Stomach (tissue), 9 donors: Measurements from ENCODE around the gene SSH2. TPM values are rescaled to one million over a fixed set of nuclear protein-coding genes. Genes with fewer than 3 reads are reported as not detected.

Experiments
- DNase-seq, 2 donors: peaks; one replicate each; pipeline versions ENCODE4 v3.0.0 to v3.0.0-alpha.2; 2013 to 2019
- H3K27ac ChIP-seq, 5 donors: fragments of 200-600 bp in 4 of 5; sonication (generic) in 4 of 5; one replicate each; pipeline ENCODE4 v1.5.1; 2013 to 2019; ENCODE audit warnings: mild to moderate bottlenecking in 1 of 5, moderate library complexity in 1 of 5
- H3K27me3 ChIP-seq, 3 donors: fragments of 200-600 bp; sonication (generic); one replicate each; pipeline ENCODE4 v1.5.1; 2017 to 2019; ENCODE audit warnings: mixed run types in 1 of 3
- H3K36me3 ChIP-seq, 4 donors: fragments of 200-600 bp; sonication (generic); 1 replicate in 3 of 4; 2 replicates in 1 of 4; pipeline ENCODE4 v1.5.1; 2016 to 2019
- H3K4me1 ChIP-seq, 4 donors: fragments of 200-600 bp; sonication (generic); one replicate each; pipeline ENCODE4 v1.5.1; 2016 to 2019
- H3K4me3 ChIP-seq, 4 donors: fragments of 200-600 bp; sonication (generic) in 3 of 4; one replicate each; pipeline ENCODE4 v1.5.1; 2016 to 2019; ENCODE audit warnings: mild to moderate bottlenecking in 1 of 4
- H3K9me3 ChIP-seq, 4 donors: fragments of 200-600 bp; sonication (generic); one replicate each; pipeline ENCODE4 v1.5.1; 2016 to 2019
- EP300 ChIP-seq: sonication (generic); formaldehyde crosslinking; IDR thresholded peaks from one replicate; pipeline ENCODE4 v1.6.1; 2017; ENCODE audit warnings: antibody characterized with exemption
- POLR2A ChIP-seq, 4 donors: fragments of 450-650 bp; IDR thresholded peaks; one replicate each; pipeline ENCODE4 v1.6.1; 2016; ENCODE audit warnings: antibody characterized with exemption in 4 of 4, control low read depth in 2 of 4, mild to moderate bottlenecking in 1 of 4, moderate library complexity in 1 of 4
- POLR2AphosphoS5 ChIP-seq, 3 donors: sonication (generic); formaldehyde crosslinking; IDR thresholded peaks; one replicate each; pipeline ENCODE4 v1.6.1; 2016; ENCODE audit warnings: antibody characterized with exemption in 3 of 3
- WGBS, 5 donors: extraction: QIAGEN DNeasy Blood & Tissue Kit in 3 of 5; methylation state at CpG; one replicate each; pipeline versions ENCODE4 v1.1.5 to v1.1.7; 2013 to 2018; 5-methylcytosine and 5-hydroxymethylcytosine counted together
- intact Hi-C: fragments of 100-400 bp; cut with DNase I; formaldehyde crosslinking; loops from one replicate; pipeline ENCODE4 v1.15.1; 2023; ENCODE audit warnings: low total_unique reads
- polyA plus RNA-seq, 3 donors: library from polyadenylated mRNA; stranded (reverse); fragments of 200-250 nt; gene quantifications; one replicate each; pipeline ENCODE4 v1.2.3, GENCODE V29; 2013
- total RNA-seq, 5 donors: library from RNA; depleted of rRNA; stranded (reverse); fragments of >200 nt; gene quantifications; one replicate each; pipeline versions ENCODE4 v1.1.0 to v1.2.3, GENCODE V29; 2014 to 2016
- TF ChIP-seq, protein P1 (sequence below), 7 experiments: fragments of 450-650 bp in 4 of 7; fragments of 200-600 bp in 3 of 7; sonication (generic) in 3 of 7; IDR thresholded peaks; one replicate each; pipeline ENCODE4 v1.5.1; 2016 to 2019; ENCODE audit warnings: antibody characterized with exemption in 7 of 7, control low read depth in 2 of 7, mild to moderate bottlenecking in 1 of 7
- donor health status: healthy with polysubstance abuse.
- donor health status: Bipolar disorder and iron deficiency.
- donor health status: healthy.

The SSH2 gene
- total and polyA plus RNA-seq, 8 donors, result 7.8 to 44.9 (median 24.1) TPM

DNA sequence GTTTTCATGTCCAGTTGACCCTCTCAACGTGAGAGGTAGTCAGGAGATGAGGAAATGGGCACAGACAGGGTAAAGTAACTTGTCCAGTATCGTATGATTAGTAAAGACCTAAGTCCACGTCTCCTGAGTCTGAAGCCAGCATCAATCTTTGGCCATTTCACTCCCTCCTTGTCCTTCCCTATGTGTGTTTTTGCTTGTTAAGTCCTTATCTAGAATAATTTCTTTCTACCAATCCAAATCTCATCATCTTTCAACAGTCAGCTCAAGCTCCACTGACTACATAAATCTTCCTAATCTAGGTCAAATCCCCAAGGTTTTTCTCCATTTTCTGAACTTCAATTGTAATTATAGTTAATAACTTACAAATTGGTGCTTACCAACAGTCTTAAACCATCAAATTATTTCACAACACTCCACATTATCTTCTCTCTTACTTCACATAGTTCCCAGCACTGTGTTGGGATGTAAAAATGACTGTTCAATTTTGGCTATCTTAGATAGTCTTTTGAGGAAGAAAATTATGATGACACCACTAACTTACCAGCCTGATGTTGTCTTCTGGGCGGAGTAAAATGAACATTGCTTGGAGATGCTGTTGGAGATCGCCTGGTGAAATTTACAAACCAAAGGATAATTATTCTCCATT, 235.0 kb downstream of the SSH2 start:
- no peaks in the 10 kb centered on the region for H3K27me3 ChIP-seq
- H3K36me3 ChIP-seq, result peaks cover 0 to 53% (median 33%) of the 10 kb centered on the region in 4 donors
- H3K9me3 ChIP-seq, result no peaks in the 10 kb centered on the region
- H3K4me3 ChIP-seq, result no peak overlapping the region
- 75 to 86% (median 85%) methylated on average over 5 of the region's 5 CpGs for WGBS, 5 donors
- peaks cover 0 to 31% (median 11%) of the 10 kb centered on the region in 4 donors for H3K4me1 ChIP-seq
- TF ChIP-seq EP300, result no peak
- H3K27ac ChIP-seq, result peak overlapping the region in 2 of 5 donors; percentile 25 to 34
- intact Hi-C loops, result no loop called here
- DNase-seq, result no peak

DNA sequence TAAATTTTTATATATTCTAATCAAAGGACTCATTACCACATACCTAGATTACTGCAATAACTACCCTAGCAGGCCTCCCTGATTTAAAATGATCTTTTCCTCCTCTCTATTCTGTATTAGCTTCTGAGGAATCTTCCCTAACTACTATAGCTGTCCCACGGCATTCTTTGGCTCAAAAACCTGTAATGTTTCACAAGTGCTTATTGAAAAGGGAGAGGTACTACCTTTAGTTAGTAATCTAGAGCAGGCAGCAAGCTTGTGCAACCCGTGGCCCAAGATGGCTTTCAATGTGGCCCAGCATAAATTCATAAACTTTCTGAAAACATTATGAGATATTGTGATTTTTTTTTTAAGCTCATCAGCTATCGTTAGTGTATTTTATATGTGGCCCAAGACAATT, 236.3 kb downstream of the SSH2 start:
- TF ChIP-seq POLR2A (IDR thresholded peaks at IDR 0.05) (no peak), POLR2AphosphoS5 (IDR thresholded peaks at IDR 0.05) (no peak), EP300 (no peak)
- TF ChIP-seq, protein P1, sequence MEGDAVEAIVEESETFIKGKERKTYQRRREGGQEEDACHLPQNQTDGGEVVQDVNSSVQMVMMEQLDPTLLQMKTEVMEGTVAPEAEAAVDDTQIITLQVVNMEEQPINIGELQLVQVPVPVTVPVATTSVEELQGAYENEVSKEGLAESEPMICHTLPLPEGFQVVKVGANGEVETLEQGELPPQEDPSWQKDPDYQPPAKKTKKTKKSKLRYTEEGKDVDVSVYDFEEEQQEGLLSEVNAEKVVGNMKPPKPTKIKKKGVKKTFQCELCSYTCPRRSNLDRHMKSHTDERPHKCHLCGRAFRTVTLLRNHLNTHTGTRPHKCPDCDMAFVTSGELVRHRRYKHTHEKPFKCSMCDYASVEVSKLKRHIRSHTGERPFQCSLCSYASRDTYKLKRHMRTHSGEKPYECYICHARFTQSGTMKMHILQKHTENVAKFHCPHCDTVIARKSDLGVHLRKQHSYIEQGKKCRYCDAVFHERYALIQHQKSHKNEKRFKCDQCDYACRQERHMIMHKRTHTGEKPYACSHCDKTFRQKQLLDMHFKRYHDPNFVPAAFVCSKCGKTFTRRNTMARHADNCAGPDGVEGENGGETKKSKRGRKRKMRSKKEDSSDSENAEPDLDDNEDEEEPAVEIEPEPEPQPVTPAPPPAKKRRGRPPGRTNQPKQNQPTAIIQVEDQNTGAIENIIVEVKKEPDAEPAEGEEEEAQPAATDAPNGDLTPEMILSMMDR (IDR thresholded peaks at IDR 0.05), result no peak
- no peak for DNase-seq
- Histone ChIP-seq H3K27ac (no peak overlapping the region), H3K27me3 (no peaks in the 10 kb centered on the region), H3K4me3 (no peak overlapping the region), H3K9me3 (no peaks in the 10 kb centered on the region), H3K36me3 (peaks cover 0 to 46% (median 34%) of the 10 kb centered on the region in 4 donors), H3K4me1 (peaks cover 0 to 19% (median 3%) of the 10 kb centered on the region in 4 donors)
- WGBS, 5 donors, result 85 to 93% (median 88%) methylated on average over 3 of the region's 3 CpGs
- intact Hi-C loops, result no loop called here

- intact Hi-C loops, result no loop called here
- peaks cover 0 to 29% (median 12%) of the 10 kb centered on the region in 4 donors for H3K36me3 ChIP-seq
- TF ChIP-seq EP300, result no peak
- TF ChIP-seq POLR2A (IDR thresholded peaks at IDR 0.05), result no peak
- no peak for TF ChIP-seq POLR2AphosphoS5 (IDR thresholded peaks at IDR 0.05)
- TF ChIP-seq, protein P1 (IDR thresholded peaks at IDR 0.05), result no peak
- peak in 1 of 2 donors; percentile 44 for DNase-seq
- no peak overlapping the region for H3K27ac ChIP-seq
- no peak overlapping the region for H3K4me3 ChIP-seq
- peaks cover 0 to 41% (median 21%) of the 10 kb centered on the region in 4 donors for H3K4me1 ChIP-seq
- no peaks in the 10 kb centered on the region for H3K9me3 ChIP-seq
- no peaks in the 10 kb centered on the region for H3K27me3 ChIP-seq
- WGBS, 5 donors, result 19 to 44% (median 29%) methylated on average over 2 of the region's 2 CpGs
These were observed 242.4 kb downstream of the SSH2 start for GRCh38 chr17:29687596-29687995.

- H3K36me3 ChIP-seq, result peaks cover 0 to 29% (median 12%) of the 10 kb centered on the region in 4 donors
- peaks cover 0 to 44% (median 23%) of the 10 kb centered on the region in 4 donors for H3K4me1 ChIP-seq
- intact Hi-C loops, result no loop called here
- H3K4me3 ChIP-seq, result no peak overlapping the region
- DNase-seq, result no peak
- H3K27ac ChIP-seq, result no peak overlapping the region
- no peak for TF ChIP-seq POLR2A (IDR thresholded peaks at IDR 0.05)
- no peaks in the 10 kb centered on the region for H3K27me3 ChIP-seq
- WGBS, 5 donors, result 47 to 68% (median 53%) methylated on average over 4 of the region's 4 CpGs
- H3K9me3 ChIP-seq, result no peaks in the 10 kb centered on the region
These were observed 242.9 kb downstream of the SSH2 start for GRCh38 chr17:29686993-29687590.

GRCh38 chr17:29683481-29683880, 246.5 kb downstream of the SSH2 start:
- WGBS, 5 donors, result 61 to 85% (median 76%) methylated on average over 1 of the region's 1 CpG
- no peaks in the 10 kb centered on the region for H3K9me3 ChIP-seq
- peaks cover 0 to 27% (median 13%) of the 10 kb centered on the region in 4 donors for H3K36me3 ChIP-seq
- no peak overlapping the region for H3K4me3 ChIP-seq
- peaks cover 0 to 47% (median 22%) of the 10 kb centered on the region in 4 donors for H3K4me1 ChIP-seq
- no peaks in the 10 kb centered on the region for H3K27me3 ChIP-seq
- intact Hi-C loops, result no loop called here
- DNase-seq, result no peak
- H3K27ac ChIP-seq, result peak overlapping the region in 4 of 5 donors; percentile 5 to 66 (median 26)
- TF ChIP-seq POLR2AphosphoS5 (IDR thresholded peaks at IDR 0.05) (no peak), POLR2A (IDR thresholded peaks at IDR 0.05) (no peak), EP300 (no peak)
- TF ChIP-seq, protein P1 (IDR thresholded peaks at IDR 0.05), result no peak
